ENCODE data around the gene HAAO. TPM values are rescaled to one million over a fixed set of nuclear protein-coding genes. Genes with fewer than 3 reads are reported as not detected.

HAAO gene
- total and polyA plus RNA-seq, 11 donors: 1.3 to 10.6 (median 2.2) TPM

- H3K27me3 ChIP-seq: no peaks in the 10 kb centered on the region
- TF ChIP-seq POLR2A (IDR thresholded peaks at IDR 0.05): no peak
- TF ChIP-seq CTCF (IDR thresholded peaks at IDR 0.05): no peak
- ATAC-seq (no peak), DNase-seq (no peak)
- 87 to 95% (median 94%) methylated on average over 8 to 10 of the region's 10 CpGs for WGBS, 4 donors
- no peak overlapping the region for H3K27ac ChIP-seq
- H3K4me1 ChIP-seq: no peaks in the 10 kb centered on the region
- H3K9me3 ChIP-seq: no peaks in the 10 kb centered on the region
- H3K4me3 ChIP-seq: no peak overlapping the region
- no peaks in the 10 kb centered on the region for H3K36me3 ChIP-seq
- intact Hi-C loops (cut with DNase I): no loop called here
Measured at GRCh38 chr2:42769583-42770287, 22.6 kb downstream of the HAAO start.

GRCh38 chr2:42768706-42769256 is 23.6 kb downstream of the HAAO start:
- Histone ChIP-seq H3K9me3 (no peaks in the 10 kb centered on the region), H3K27me3 (no peaks in the 10 kb centered on the region), H3K27ac (no peak overlapping the region), H3K36me3 (no peaks in the 10 kb centered on the region), H3K4me3 (no peak overlapping the region), H3K4me1 (no peaks in the 10 kb centered on the region)
- TF ChIP-seq POLR2A (IDR thresholded peaks at IDR 0.05): no peak
- TF ChIP-seq CTCF (IDR thresholded peaks at IDR 0.05): no peak
- intact Hi-C loops (cut with DNase I): no loop called here
- ATAC-seq: no peak
- 63 to 95% (median 66%) methylated on average over 3 of the region's 3 CpGs for WGBS, 4 donors
- DNase-seq: no peak

- Histone ChIP-seq H3K9me3 (no peaks in the 10 kb centered on the region), H3K4me3 (no peak overlapping the region), H3K27me3 (no peaks in the 10 kb centered on the region), H3K36me3 (no peaks in the 10 kb centered on the region), H3K27ac (no peak overlapping the region), H3K4me1 (no peaks in the 10 kb centered on the region)
- WGBS, 4 donors: 83 to 89% (median 86%) methylated on average over 10 to 14 of the region's 14 CpGs
- intact Hi-C loops (cut with DNase I): no loop called here
- DNase-seq: no peak
- no peak for ATAC-seq
- TF ChIP-seq POLR2A (IDR thresholded peaks at IDR 0.05): no peak
- no peak for TF ChIP-seq CTCF (IDR thresholded peaks at IDR 0.05)
Measured at GRCh38 chr2:42767899-42768705, 24.3 kb downstream of the HAAO start.
